PC-9 (cell line): ENCODE results near the gene VDR.

ENCODE experiments used
- CTCF ChIP-seq: fragments of 200-600 bp; sonication (generic); conservative IDR thresholded peaks from 2 replicates; pipeline ENCODE4 v1.6.1; 2017; ENCODE audit warnings: mixed run types, antibody characterized with exemption, mild to moderate bottlenecking, moderate library complexity
- EZH2 ChIP-seq: fragments of 200-600 bp; sonication (generic); IDR thresholded peaks from 2 replicates; pipeline ENCODE4 v1.8.0; 2017; ENCODE audit warnings: antibody characterized with exemption, low read depth

- no peak for TF ChIP-seq CTCF
- TF ChIP-seq EZH2: no peak
Measured at GRCh38 chr12:47854531-47854930, 50.3 kb downstream of the VDR start.
